HEK293 (cell line): ENCODE data around the gene MBD3L2.

Experiments used
- CTCF ChIP-seq: fragments of 450-650 bp; formaldehyde crosslinking; IDR thresholded peaks from 2 replicates; pipeline ENCODE4 v1.5.1; 2016; ENCODE audit warnings: missing biosample characterization, missing genetic modification characterization
- GLIS1 ChIP-seq: fragments of 450-650 bp; formaldehyde crosslinking; IDR thresholded peaks from 2 replicates; pipeline ENCODE4 v1.5.1; 2016; ENCODE audit warnings: missing biosample characterization, missing genetic modification characterization
- GLIS2 ChIP-seq: fragments of 450-650 bp; formaldehyde crosslinking; IDR thresholded peaks from 2 replicates; pipeline ENCODE4 v1.5.1; 2016; ENCODE audit warnings: missing biosample characterization, missing genetic modification characterization
- HOXD13 ChIP-seq: sonication (generic); formaldehyde crosslinking; IDR thresholded peaks from 2 replicates; pipeline ENCODE4 v1.8.0; 2022; ENCODE audit warnings: missing genetic modification reagents, borderline replicate concordance
- IKZF3 ChIP-seq: fragments of 450-650 bp; IDR thresholded peaks from 2 replicates; pipeline ENCODE4 v1.5.0; 2018; ENCODE audit warnings: missing biosample characterization, mild to moderate bottlenecking, missing genetic modification characterization, moderate library complexity
- KLF1 ChIP-seq: fragments of 450-650 bp; formaldehyde crosslinking; IDR thresholded peaks from 2 replicates; pipeline ENCODE4 v1.5.1; 2016; ENCODE audit warnings: missing biosample characterization, missing genetic modification characterization
- KLF17 ChIP-seq: fragments of 450-650 bp; formaldehyde crosslinking; IDR thresholded peaks from 2 replicates; pipeline ENCODE4 v1.5.1; 2016; ENCODE audit warnings: missing biosample characterization, missing genetic modification characterization
- MEIS1 ChIP-seq: sonication (generic); formaldehyde crosslinking; IDR thresholded peaks from 2 replicates; pipeline ENCODE4 v1.8.1; 2022; ENCODE audit warnings: missing genetic modification reagents, mild to moderate bottlenecking, borderline replicate concordance
- MZF1 ChIP-seq: fragments of 450-650 bp; formaldehyde crosslinking; IDR thresholded peaks from 2 replicates; pipeline ENCODE4 v1.5.1; 2017; ENCODE audit warnings: missing biosample characterization, missing genetic modification characterization, borderline replicate concordance
- OSR2 ChIP-seq: fragments of 450-650 bp; formaldehyde crosslinking; IDR thresholded peaks from 2 replicates; pipeline ENCODE4 v1.5.1; 2016; ENCODE audit warnings: missing biosample characterization, missing genetic modification characterization
- SETDB1 ChIP-seq: IDR thresholded peaks from one replicate; pipeline ENCODE4 v1.6.1; 2017; ENCODE audit warnings: mild to moderate bottlenecking, low read length, moderate library complexity, mixed read lengths; ENCODE audit not compliant: insufficient read length
- SP2 ChIP-seq: fragments of 450-650 bp; formaldehyde crosslinking; IDR thresholded peaks from 2 replicates; pipeline ENCODE4 v1.5.1; 2016; ENCODE audit warnings: missing biosample characterization, missing genetic modification characterization
- SP7 ChIP-seq: fragments of 450-650 bp; formaldehyde crosslinking; IDR thresholded peaks from 2 replicates; pipeline ENCODE4 v1.5.1; 2016; ENCODE audit warnings: missing biosample characterization, missing genetic modification characterization
- TRIM28 ChIP-seq: IDR thresholded peaks from 2 replicates; pipeline ENCODE4 v1.6.1; 2011; ENCODE audit warnings: low read length, control low read depth, borderline replicate concordance
- ZBTB44 ChIP-seq: fragments of 450-650 bp; IDR thresholded peaks from 2 replicates; pipeline ENCODE4 v1.5.1; 2018; ENCODE audit warnings: missing biosample characterization, mild to moderate bottlenecking, missing genetic modification characterization
- ZEB2 ChIP-seq: fragments of 450-650 bp; formaldehyde crosslinking; IDR thresholded peaks from 2 replicates; pipeline ENCODE4 v1.5.1; 2016; ENCODE audit warnings: missing biosample characterization, missing genetic modification characterization
- ZNF174 ChIP-seq: fragments of 450-650 bp; formaldehyde crosslinking; IDR thresholded peaks from 2 replicates; pipeline ENCODE4 v1.5.0; 2017; ENCODE audit warnings: missing biosample characterization, mild to moderate bottlenecking, missing genetic modification characterization
- ZNF18 ChIP-seq: fragments of 450-650 bp; formaldehyde crosslinking; IDR thresholded peaks from 2 replicates; pipeline ENCODE4 v1.5.1; 2016; ENCODE audit warnings: missing biosample characterization, missing genetic modification characterization
- ZNF184 ChIP-seq: fragments of 450-650 bp; IDR thresholded peaks from 2 replicates; pipeline ENCODE4 v1.5.1; 2018; ENCODE audit warnings: missing biosample characterization, mild to moderate bottlenecking, missing genetic modification characterization
- ZNF2 ChIP-seq: fragments of 450-650 bp; formaldehyde crosslinking; IDR thresholded peaks from 2 replicates; pipeline ENCODE4 v1.5.1; 2016; ENCODE audit warnings: missing biosample characterization, missing genetic modification characterization
- ZNF280C ChIP-seq: fragments of 450-650 bp; formaldehyde crosslinking; IDR thresholded peaks from 2 replicates; pipeline ENCODE4 v1.5.1; 2016; ENCODE audit warnings: missing biosample characterization, missing genetic modification characterization
- ZNF280D ChIP-seq: fragments of 450-650 bp; formaldehyde crosslinking; IDR thresholded peaks from 2 replicates; pipeline ENCODE4 v1.5.1; 2016; ENCODE audit warnings: missing biosample characterization, missing genetic modification characterization
- ZNF404 ChIP-seq: fragments of 450-650 bp; formaldehyde crosslinking; IDR thresholded peaks from 2 replicates; pipeline ENCODE4 v1.5.1; 2017; ENCODE audit warnings: missing biosample characterization, missing genetic modification characterization
- ZNF473 ChIP-seq: fragments of 450-650 bp; formaldehyde crosslinking; IDR thresholded peaks from 2 replicates; pipeline ENCODE4 v1.5.1; 2017; ENCODE audit warnings: missing biosample characterization, missing genetic modification characterization
- ZNF560 ChIP-seq: fragments of 450-650 bp; formaldehyde crosslinking; IDR thresholded peaks from 2 replicates; pipeline ENCODE4 v1.5.1; 2017; ENCODE audit warnings: missing biosample characterization, missing genetic modification characterization, borderline replicate concordance
- ZNF561 ChIP-seq: fragments of 450-650 bp; IDR thresholded peaks from 2 replicates; pipeline ENCODE4 v1.5.1; 2018; ENCODE audit warnings: missing biosample characterization, missing genetic modification characterization, borderline replicate concordance
- ZNF624 ChIP-seq: fragments of 450-650 bp; formaldehyde crosslinking; IDR thresholded peaks from 2 replicates; pipeline ENCODE4 v1.5.1; 2017; ENCODE audit warnings: missing biosample characterization, missing genetic modification characterization
- ZNF626 ChIP-seq: fragments of 450-650 bp; sonication (Bioruptor Pico); formaldehyde crosslinking; IDR thresholded peaks from 2 replicates; pipeline ENCODE4 v1.5.1; 2018; ENCODE audit warnings: missing biosample characterization, missing genetic modification characterization, inconsistent platforms
- ZNF654 ChIP-seq: fragments of 450-650 bp; formaldehyde crosslinking; IDR thresholded peaks from 2 replicates; pipeline ENCODE4 v1.5.1; 2016; ENCODE audit warnings: low read depth, missing biosample characterization, missing genetic modification characterization

MBD3L2 gene

GRCh38 chr19:7069042-7069903, 20.2 kb downstream of the MBD3L2 start, which contains the start of gene ZNF557 (continued):
- TF ChIP-seq ZBTB44 (tag by site-specific recombination) (no peak), TRIM28 (no peak), ZNF280C (tag by site-specific recombination) (no peak), ZNF560 (tag by site-specific recombination) (no peak), ZNF174 (tag by site-specific recombination) (no peak), KLF1 (tag by site-specific recombination) (peak; percentile 66), MZF1 (no peak), KLF17 (tag by site-specific recombination) (no peak), GLIS1 (tag by site-specific recombination) (no peak), ZNF654 (tag by site-specific recombination) (no peak), ZNF561 (tag by site-specific recombination) (no peak; the same call in 1 of the 2 replicates), ZNF184 (tag by site-specific recombination) (no peak), ZNF473 (tag by site-specific recombination) (no peak), SP2 (tag by site-specific recombination) (peak; percentile 95), ZEB2 (tag by site-specific recombination) (no peak), ZNF280D (tag by site-specific recombination) (no peak), OSR2 (tag by site-specific recombination) (no peak), ZNF404 (tag by site-specific recombination) (no peak), GLIS2 (tag by site-specific recombination) (peak; percentile 54; the same call in 1 of the 2 replicates), ZNF624 (tag by site-specific recombination) (no peak), SETDB1 (no peak), HOXD13 (CRISPR knock-in tag) (no peak), ZNF626 (tag by site-specific recombination) (no peak), SP7 (tag by site-specific recombination) (peak; percentile 52; the same call in 1 of the 2 replicates), CTCF (tag by site-specific recombination) (no peak; the same call in 1 of the 2 replicates), MEIS1 (no peak), ZNF18 (no peak), IKZF3 (tag by site-specific recombination) (no peak), ZNF2 (tag by site-specific recombination) (peak; percentile 39; the same call in 1 of the 2 replicates)
